NB4 (cell line): ENCODE results near the gene SGSM2.

Source experiments
- CTCF ChIP-seq: IDR thresholded peaks from one replicate; pipeline ENCODE4 v1.5.1; 2012; ENCODE audit warnings: low read depth, low read length
- MAX ChIP-seq: IDR thresholded peaks from 2 replicates; pipeline ENCODE4 v1.6.1; 2011; ENCODE audit warnings: low read depth, low read length

- TF ChIP-seq CTCF: no peak
- TF ChIP-seq MAX: no peak
Measured at GRCh38 chr17:2374549-2375285, 37.4 kb downstream of the SGSM2 start.
